Activated T-cell treated with anti-CD3 and anti-CD28 coated beads for 4 hours (primary cell): Measurements from ENCODE around the gene FGR.
"Not testable (repeated sequence)": the region's sequence is repeated elsewhere in the genome, so short reads cannot be mapped to it uniquely, and the experiment has no call there.

ENCODE experiments used
- DNase-seq: peaks from one replicate; pipeline ENCODE4 v3.0.0-alpha.2; 2020

FGR gene

DNA sequence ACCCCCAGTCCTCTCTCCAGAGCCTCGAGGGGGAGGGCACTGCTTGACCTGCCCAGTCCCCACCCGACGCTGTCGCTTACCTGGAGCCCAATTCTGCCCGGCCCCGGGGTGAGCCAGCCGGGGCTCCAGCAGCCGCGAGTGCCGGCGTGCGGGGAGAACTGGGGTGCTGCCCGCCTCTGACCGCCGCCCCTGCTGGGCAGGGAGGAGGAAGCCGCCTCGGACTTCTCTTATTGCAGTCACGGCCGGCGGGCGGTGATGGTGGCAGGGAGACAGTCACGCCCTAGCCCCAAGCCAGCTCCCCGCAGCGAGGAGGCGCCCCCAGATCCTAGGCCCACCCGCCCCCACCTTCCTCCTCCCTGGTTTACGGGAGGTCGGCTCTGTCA, at the start of gene FGR:
TSS of gene FGR (minus strand) at position 201 of the 383 bp plus-strand sequence. CDS start 11,269 bp downstream, outside the sequence.
- DNase-seq, result no peak

DNA sequence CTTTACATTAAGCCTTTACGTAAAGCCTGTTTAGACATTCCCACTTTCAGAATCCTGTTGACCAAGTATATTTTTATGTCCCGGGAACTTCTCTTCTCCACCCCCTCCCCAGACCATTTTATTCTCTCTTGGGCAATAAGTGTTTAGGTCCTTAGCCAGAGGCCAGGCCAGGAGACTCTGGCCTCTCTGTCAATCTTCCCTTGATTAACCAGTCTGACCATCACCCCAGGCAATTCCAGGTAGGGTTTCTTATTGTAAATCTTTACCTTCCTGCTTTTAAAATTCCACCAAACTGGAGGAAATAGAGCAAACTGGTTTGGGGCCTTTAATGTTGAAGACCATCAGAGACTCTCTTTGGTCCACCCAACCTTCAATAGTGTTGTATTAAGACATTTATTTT, 49.2 kb upstream of the FGR start:
- DNase-seq, result no peak

DNA sequence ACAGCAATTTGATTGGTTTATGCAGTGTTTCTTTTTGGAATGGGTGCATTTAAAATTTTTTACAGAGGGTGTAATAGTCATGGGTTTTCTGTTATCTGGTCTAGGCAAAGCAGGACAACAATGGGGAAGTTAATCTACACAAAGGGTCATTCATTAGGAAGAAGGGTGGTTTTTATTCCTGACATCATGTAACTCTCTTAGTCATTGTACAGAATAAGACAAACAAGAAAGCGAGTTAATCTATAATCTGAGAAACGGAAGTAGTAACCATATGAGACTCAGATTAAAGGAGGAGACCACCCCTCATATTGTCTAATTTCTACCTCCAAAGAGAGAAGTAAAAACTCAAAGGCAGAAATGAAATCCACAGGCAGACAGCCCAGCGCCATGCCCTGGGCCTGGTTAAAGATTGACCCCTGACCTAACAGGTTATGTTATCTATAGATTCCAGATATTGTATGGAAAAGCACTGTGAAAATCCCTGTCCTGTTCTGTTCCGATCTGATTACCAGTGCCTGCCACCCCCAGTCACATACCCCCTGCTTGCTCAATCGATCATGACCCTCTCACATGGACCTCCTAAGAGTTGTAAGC, 47.5 kb upstream of the FGR start:
- DNase-seq, result no peak

DNA sequence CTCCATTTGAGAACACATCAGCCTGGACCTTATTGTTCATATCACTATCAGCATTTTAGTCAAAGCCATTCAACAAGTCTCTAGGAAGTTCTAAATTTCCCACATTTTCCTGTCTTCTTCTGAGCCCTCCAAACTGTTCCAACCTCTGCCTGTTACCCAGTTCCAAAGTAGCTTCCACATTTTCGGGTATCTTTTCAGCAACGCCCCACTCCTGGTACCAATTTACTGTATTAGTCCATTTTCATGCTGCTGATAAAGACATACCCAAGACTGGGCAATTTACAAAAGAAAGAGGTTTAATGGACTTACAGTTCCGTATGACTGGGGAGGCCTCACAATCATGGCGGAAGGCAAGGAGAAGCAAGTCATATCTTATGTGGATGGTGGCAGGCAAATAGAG, 46.6 kb upstream of the FGR start:
- not testable (repeated sequence) for DNase-seq

DNA sequence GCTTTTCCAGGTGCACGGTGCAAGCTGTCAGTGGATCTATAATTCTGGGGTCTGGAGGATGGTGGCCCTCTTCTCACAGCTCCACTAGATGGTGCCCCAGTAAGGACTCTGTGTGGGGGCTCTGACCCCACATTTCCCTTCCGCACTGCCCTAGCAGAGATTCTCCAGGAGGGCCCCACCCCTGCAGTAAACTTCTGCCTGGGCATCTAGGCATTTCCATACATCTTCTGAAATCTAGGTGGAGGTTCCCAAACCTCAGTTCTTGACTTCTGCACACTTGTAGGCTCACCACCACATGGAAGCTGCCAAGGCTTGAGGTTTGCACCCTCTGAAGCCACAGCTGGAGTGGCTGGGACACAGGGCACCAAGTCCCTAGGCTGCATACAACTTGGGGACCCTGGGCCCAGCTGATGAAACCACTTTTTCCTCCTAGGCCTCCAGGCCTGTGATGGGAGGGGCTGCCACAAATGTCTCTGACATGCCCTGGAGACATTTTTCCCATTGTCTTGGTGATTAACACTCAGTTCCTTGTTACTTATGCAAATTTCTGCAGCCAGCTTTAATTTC, 45.3 kb upstream of the FGR start:
- not testable (repeated sequence) for DNase-seq

DNA sequence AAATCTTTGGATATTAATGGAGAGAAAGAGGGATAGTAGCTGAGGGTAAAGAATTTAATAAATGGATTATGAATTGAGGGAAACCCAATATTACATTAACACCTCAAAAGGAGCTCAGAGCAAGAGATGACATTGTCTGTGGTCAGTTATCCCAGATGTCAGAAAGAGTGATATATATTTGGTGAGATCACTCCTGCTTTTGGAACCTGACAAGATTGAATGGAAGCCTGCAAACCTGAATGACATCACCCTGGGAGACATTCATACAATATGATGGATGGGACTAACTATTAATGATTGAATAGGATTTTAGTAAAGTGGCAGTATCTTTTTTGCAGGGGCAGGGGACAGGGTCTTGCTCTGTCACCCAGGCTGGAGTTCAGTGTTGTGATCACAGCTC, 43.8 kb upstream of the FGR start:
- no peak for DNase-seq

DNA sequence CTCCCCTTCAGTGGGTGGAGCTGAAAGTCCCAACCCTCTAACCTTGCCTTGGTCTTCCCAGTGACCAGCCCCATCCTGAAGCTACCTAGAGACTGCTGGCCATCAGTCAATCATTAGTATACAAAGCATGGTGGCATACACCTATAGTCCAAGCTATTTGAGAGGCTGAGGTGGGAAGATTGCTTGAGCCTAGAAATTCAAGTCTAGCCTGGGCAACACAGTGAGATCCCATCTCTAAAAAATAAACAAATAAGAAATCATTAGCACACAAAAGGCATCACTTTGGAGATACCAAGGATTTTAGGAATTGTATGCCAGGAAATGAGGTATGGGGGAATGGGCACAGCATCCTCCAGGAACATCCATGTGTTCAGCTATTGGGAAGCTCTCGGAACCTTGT, 41.4 kb upstream of the FGR start:
- DNase-seq, result no peak

DNA sequence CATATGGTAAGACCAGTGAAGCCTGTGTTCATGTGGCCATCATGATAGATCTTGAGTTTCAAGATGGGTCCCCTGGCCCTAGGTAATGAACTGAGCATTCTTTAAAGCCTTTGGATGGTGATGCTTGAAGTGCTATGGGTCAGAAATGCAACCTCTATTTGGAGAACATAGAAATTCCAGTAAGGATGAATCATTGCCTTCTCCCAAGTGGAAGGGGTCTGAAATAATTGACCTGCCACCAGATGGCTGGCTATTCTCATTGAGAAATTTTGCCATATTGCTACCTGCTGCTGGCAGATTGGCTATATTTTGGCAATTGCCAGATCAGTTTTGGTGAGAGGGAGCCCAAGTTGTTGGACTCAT, 37.7 kb upstream of the FGR start:
- DNase-seq, result no peak

DNA sequence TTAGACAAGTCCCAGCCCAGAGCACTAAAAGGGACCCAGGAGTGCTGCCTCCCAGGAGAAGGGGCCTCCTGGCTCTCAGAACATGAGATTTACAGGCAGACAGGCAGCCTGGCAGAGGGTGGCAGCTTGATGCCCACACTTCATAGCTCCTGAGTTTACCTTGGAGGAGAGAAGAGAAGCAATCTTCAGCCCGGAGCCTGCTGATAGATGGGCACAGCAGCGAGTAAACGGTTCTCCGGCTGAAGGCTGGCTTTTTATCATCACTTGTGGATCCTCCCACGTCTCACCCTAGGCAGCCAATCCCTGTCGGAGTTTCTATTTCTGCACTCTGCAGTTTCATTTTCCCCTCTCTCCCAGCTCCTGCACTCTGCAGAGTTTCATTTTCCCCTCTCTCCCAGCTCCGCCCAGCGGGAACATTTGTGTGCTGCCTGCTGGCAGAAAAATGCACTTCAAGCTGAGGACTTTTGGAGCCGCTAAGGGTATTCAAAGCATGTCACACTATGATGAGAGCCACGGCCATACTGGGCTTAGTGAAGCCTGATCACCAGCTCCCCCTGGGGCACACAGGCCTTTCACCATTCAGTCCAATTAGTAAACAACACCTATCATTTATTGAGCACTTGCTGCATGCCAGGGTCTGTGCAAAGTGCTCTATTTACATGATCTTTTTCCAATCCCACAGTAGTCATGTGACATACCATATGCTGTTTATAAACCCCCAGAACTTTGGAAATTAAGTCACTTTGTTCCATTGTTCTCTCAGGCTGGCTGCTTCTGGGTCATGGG, 37.2 kb upstream of the FGR start, which contains the start of gene IFI6:
TSS of gene IFI6 (minus strand) at position 229 of the 786 bp plus-strand sequence. CDS start 2,878 bp downstream, outside the sequence.
- peak; percentile 68 for DNase-seq

DNA sequence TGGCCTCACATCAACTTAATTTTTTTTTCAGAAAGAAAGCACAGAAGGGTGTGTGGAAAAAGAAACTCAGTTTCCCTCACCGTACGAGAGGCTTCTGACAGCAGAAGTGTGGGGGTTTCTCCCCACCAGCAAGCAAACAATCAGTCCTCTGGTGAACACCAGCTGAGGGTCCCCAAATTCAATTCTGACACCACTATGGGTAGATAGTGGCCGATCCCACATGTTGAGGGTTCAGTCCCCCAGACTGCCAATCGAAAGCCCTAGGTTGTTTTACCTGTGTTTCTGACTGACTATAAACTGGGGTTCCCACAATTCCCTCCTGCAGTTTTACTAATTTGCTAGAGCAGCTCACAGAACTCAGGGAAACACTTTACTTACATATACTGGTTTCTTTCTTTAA, 34.9 kb upstream of the FGR start:
- DNase-seq, result no peak

DNA sequence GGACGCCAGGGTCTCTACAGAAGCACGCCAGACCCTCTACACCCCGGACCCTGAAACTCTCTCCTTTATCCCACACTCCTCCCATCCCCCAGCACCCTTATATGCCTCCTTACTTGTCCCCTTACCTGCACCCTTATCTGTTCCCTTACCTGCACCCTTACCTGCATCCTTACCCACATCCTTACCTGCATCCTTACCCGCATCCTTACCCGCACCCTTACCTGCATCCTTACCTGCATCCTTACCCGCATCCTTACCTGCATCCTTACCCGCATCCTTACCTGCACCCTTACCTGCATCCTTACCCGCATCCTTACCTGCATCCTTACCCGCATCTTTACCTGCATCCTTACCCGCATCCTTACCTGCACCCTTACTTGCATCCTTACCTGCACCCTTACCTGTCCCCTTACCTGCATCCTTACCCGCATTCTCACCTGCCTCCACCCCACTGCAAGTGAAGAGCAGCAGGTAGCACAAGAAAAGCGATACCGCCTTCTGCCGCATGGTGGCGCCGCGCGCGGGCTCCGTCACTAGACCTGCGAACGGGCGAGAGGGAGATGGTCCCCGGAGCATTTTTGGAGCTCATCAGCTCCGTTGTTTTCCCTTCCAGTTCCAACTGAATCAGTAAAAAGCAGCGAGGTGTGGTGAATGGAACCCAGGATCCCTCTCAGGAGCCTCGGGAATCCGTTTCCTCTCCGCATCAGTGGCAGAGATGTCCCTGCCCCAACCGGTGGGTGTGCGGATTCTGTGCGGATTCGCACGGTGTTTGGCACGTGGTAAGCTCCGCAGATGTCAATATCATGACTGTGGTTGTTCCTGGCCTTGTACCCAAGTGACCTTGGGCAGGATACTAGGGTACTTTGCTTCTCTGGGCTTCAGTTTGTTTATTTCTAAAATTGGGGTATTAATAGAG, 34.1 kb upstream of the FGR start:
- peak; percentile 87 for DNase-seq

DNA sequence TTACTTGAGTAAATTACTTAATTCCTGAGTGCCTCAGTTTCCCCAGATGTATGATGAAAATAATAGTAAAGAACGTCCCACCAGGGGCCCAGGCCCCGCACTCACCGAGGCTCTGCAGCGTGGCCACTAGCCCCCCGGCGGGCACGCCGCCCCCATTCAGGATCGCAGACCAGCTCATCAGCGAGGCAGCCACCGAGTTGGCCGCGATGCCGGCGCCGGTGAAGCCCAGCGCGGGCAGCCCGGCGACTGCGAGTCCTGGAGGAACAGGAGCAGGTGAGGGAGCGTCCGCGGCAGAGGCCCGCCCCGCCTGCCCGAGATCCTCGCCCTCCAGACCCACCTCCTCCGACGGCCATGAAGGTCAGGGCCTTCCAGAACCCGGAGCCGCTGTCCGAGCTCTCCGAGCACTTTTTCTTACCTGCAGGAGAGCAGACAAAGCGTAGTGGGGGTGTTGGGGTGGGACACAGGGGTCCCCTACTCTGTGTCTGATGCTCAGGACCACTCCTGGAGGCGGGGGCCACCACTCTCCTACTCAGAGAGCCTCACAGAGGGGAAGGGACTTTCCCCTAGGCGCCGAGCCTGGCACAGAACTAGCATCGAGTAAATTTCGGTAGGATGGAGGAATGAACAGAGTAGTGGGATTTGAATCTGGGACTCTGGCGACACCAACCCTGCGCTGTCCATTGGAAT, 33.3 kb upstream of the FGR start:
- DNase-seq, result no peak

DNA sequence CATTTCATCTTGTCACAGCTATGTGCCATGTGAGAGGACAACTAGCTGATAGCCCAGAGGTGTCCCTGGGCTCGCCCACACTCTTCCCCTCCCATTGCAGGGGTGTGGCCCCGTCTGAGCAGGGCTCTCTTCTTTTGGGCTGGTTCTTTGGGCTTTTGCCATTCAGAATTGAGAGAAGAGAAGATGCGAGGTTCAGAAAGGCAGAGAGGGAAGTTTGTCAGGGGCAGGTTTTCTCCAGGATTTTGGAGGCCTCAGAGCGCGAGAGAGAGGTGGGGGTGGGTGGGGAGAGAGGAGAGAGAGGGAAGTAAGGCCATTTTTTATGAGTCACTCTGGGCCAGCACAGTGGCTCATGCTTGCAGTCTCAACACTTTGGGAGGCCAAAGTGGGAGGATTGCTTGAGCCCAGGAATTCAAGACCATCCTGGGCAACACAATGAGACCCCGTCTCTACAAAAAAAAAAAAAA, 31.8 kb upstream of the FGR start:
- no peak for DNase-seq

DNA sequence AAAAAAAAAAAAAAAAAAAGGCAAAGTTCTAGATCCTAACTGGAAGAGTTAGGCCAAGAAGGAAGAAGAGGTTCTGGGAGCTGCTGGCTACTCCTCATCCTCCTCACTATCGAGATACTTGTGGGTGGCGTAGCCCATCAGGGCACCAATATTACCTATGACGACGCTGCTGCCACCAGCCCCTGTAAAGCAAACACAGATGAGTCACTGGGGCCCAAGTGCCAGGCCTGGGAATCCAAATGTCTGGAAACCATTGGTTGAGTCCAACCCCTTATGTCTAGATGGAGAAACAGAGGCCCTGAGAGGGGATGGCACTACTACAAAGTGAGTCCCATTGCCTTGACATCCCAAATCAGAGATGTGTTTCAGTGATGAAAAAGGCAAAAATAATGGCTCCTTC, 31.3 kb upstream of the FGR start:
- DNase-seq, result no peak

DNA sequence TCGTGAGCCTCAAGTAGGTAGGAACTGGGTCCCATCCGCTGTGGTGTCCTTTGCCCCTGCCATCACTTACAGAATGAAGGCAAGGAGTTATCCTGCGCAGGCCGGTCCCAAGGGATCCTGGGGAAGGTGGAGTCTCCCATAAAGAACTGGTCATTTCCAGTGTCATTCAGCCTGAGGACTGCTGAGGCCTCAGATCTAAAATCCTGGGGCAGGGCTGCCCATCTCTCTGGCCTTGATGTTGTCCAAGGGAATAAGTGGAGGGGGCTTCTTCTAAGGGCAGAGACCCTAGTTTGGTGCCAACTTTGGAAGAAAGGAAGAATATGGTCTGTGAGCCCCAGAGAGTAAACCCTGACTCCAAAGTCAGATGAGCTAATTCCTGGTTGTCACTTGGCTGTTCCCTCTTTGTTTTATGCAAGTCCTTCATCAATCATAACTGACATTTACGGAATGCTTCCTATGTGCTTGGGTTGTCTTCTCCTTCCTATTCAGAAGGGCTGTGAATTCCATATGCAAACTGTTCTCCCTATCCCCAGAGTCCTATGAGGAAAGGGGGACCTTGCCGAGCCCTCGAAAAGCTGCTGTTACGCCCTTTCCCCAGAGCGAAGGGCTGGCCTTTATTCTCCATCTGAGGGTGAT, 30.1 kb upstream of the FGR start:
- no peak for DNase-seq

DNA sequence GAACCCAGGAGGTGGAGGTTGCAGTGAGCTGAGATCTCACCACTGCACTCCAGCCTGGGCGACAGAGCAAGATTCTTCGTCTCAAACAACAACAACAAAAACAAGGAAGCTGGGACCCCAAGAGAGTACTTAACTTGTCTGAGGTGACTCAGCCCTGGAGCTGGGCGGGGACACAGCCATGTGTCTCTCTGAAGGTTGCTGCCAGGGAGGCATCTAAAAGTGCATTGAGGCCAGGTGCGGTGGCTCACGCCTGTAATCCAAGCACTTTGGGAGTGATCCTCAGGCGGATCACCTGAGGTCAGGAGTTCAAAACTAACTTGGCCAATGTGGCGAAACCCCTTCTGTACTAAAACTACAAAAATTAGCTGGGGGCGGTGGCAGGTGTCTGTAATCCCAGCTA, 29.3 kb upstream of the FGR start:
- DNase-seq, result no peak

DNA sequence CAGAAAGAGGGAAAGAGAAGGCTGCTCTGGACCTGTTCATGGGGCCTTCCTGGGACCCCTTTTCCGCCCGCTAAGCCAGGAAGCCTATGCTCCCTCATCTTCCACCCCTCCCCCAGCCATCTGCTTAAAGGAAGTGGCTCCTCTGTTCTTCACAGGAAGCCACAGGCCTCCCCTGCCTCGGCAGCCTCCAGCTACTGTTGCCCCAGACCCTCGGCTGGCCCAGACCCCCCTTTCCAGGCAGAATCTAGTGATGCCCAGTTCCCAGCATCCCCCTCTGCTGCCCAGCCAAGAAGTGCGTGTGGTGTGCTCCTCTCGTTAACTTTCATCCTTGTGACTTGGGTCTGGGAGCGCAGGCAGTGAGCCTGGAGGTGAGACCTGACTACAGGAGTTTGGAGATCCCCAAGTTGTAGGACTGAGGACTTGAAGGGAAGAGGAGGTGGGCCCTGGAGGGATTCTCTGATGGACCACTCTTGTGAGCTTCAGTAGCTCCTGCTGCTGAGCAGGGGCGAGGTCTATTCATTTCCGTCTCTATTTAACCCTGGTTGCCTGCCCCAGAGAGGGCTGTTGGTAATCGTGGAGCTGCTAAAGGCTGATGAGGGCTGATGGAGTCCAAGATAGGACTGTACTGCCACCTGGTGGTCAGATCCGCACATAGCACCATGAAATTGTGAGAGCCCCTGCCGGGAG, 27.9 kb upstream of the FGR start:
- DNase-seq, result peak; percentile 94

DNA sequence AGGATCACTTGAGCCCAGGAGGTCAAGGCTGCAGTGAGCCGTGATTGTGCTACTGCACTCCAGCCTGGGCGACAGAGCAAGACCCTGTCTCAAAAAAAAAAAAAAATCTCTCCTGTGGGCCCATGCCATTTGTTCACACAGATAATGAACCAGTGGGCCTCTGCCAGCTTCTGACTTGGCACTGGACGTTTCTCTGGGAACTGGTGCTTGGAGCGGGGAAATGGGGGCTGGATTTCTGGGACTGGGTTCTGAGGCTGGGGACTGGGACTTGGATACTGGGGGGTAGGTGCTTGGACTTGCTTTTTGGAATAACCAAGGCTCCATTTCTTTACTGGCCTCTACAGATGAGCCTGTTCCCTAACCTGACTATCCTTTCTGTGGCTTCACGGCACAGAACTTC, 27.3 kb upstream of the FGR start:
- no peak for DNase-seq

DNA sequence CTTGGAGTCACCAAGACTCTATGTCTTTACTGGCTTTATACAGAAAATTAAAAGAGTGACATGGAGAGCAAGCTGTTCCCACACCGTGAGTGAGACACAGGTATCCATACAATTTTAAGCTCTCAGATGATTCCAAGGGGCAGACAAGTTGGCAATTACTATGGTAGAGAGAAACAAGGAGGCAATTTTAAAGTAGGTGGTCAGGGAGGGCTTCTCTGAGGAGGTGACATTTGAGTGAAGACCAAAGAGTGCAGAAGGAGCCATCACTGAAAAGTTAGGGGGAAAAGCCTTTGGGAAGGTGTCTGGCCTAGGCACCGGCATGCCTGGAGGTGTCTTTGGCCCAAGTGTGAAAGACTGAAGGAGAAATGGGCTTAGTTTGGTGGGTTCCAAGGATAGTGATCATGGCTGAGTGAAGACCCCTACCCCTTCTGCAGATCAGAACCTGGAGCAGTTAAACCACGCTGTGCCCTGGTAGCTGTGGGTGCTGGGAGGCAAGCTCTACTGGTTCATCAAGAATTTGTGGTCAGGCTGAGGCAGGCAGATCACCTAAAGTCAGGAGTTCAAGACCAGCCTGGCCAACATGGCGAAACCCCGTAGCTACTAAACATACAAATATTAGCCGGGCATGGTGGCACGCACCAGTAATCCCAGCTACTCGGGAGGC, 26.6 kb upstream of the FGR start:
- no peak for DNase-seq

DNA sequence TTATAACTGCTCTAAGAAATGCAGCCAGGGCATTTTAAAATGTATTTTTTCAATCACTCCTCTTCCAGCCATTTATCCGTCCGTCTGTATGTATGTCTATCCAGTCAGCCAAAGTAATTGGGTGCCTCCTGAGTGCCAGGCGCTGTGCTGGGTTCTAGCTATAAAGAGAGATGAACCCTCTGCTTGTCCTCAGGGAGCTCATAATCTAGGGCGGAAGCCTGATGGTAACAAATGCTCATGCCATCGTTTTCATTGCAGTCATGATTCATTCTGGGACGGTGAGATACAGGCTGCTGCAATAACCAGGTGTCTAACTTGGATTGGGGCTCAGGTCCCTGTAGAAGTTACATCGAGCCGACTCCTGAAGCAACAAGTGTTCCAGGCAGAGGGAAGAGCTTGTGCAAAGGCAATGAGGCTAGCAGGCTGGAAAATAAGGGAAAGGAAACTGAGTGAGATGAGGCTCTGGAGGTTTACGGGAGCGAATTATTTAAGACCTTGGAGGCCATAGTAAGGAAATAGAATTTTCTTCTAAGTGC, 25.4 kb upstream of the FGR start:
- DNase-seq, result no peak
